Fibroblast of lung (primary cell): Measurements from ENCODE around the gene STAC.

Experiments
- CTCF ChIP-seq, 2 donors: IDR thresholded peaks in 1 of 2; conservative IDR thresholded peaks in 1 of 2; 1 replicate in 1 of 2; 2 replicates in 1 of 2; pipeline ENCODE4 v1.5.1; 2011 to 2012; ENCODE audit warnings: low read length in 2 of 2, control low read depth in 1 of 2, inconsistent platforms in 1 of 2, low read depth in 1 of 2, mild to moderate bottlenecking in 1 of 2
- EZH2 ChIP-seq: IDR thresholded peaks from 2 replicates; pipeline ENCODE4 v1.5.1; 2012; ENCODE audit warnings: low read length, control low read depth, mild to moderate bottlenecking; ENCODE audit errors: missing control alignments

GRCh38 chr3:36418296-36418695 lies 38.0 kb downstream of the STAC start:
- TF ChIP-seq CTCF (conservative IDR thresholded peaks at IDR 0.05 in 1 of 2, IDR thresholded peaks at IDR 0.05 in 1 of 2; ENCODE audit: low read depth in 1 of 2, low read length in 2 of 2) (no peak), EZH2 (no peak)
